Fibroblast of lung (primary cell): ENCODE results near the gene SRC.

Experiments
- EZH2 ChIP-seq: IDR thresholded peaks from 2 replicates; pipeline ENCODE4 v1.5.1; 2012; ENCODE audit warnings: low read length, control low read depth, mild to moderate bottlenecking; ENCODE audit errors: missing control alignments
- TF ChIP-seq, protein P1 (sequence below), 2 donors: IDR thresholded peaks in 1 of 2; conservative IDR thresholded peaks in 1 of 2; 1 replicate in 1 of 2; 2 replicates in 1 of 2; pipeline ENCODE4 v1.5.1; 2011 to 2012; ENCODE audit warnings: low read length in 2 of 2, control low read depth in 1 of 2, inconsistent platforms in 1 of 2, low read depth in 1 of 2, mild to moderate bottlenecking in 1 of 2

DNA sequence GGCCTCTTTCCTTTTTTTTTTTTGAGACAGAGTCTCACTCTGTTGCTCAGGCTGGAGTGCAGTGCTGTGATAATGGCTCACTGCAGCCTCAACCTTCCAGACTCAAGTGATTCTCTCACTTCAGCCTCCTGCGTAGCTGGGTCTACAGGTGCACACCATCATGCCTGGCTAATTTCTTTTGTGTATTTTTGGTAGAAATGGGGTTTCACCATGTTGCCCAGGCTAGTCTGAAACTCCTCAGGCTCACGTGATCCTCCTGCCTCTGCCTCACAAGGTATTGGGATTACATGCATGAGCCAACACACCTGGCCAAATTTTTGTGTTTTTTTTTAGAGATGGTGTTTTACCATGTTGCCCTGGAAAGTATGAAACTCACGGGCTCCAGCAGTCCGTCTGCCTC, 29.3 kb downstream of the SRC start:
- TF ChIP-seq, protein P1, sequence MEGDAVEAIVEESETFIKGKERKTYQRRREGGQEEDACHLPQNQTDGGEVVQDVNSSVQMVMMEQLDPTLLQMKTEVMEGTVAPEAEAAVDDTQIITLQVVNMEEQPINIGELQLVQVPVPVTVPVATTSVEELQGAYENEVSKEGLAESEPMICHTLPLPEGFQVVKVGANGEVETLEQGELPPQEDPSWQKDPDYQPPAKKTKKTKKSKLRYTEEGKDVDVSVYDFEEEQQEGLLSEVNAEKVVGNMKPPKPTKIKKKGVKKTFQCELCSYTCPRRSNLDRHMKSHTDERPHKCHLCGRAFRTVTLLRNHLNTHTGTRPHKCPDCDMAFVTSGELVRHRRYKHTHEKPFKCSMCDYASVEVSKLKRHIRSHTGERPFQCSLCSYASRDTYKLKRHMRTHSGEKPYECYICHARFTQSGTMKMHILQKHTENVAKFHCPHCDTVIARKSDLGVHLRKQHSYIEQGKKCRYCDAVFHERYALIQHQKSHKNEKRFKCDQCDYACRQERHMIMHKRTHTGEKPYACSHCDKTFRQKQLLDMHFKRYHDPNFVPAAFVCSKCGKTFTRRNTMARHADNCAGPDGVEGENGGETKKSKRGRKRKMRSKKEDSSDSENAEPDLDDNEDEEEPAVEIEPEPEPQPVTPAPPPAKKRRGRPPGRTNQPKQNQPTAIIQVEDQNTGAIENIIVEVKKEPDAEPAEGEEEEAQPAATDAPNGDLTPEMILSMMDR (conservative IDR thresholded peaks at IDR 0.05 in 1 of 2, IDR thresholded peaks at IDR 0.05 in 1 of 2; ENCODE audit: low read depth in 1 of 2, low read length in 2 of 2), result no peak
- no peak for TF ChIP-seq EZH2
